Hepatocyte (in vitro differentiated cells): ENCODE measurements around the gene BHMT2.

Experiments
- CTCF ChIP-seq: fragments of 200-600 bp; sonication (generic); IDR thresholded peaks from 2 replicates; pipeline ENCODE4 v1.5.1; 2016; ENCODE audit warnings: antibody characterized with exemption, mild to moderate bottlenecking; ENCODE audit not compliant: poor library complexity
- EZH2 ChIP-seq: fragments of 200-600 bp; sonication (generic); IDR thresholded peaks from 2 replicates; pipeline ENCODE4 v1.6.1; 2016; ENCODE audit warnings: antibody characterized with exemption, mild to moderate bottlenecking, borderline replicate concordance
- EZH2phosphoT487 ChIP-seq: fragments of 200-600 bp; sonication (generic); IDR thresholded peaks from one replicate; pipeline ENCODE4 v1.6.1; 2018; ENCODE audit warnings: antibody characterized with exemption, mild to moderate bottlenecking, low read depth, moderate library complexity; ENCODE audit not compliant: unreplicated experiment, severe bottlenecking

- TF ChIP-seq EZH2 (no peak), CTCF (no peak), EZH2phosphoT487 (no peak)
Observed at GRCh38 chr5:79111387-79111959, 41.9 kb downstream of the BHMT2 start, which contains the start of gene BHMT.
